SK-MEL-5 (cell line): ENCODE measurements around the gene ANO4. TPM values are rescaled to one million over a fixed set of nuclear protein-coding genes. Genes with fewer than 3 reads are reported as not detected.
"Not testable (repeated sequence)": the region's sequence is repeated elsewhere in the genome, so short reads cannot be mapped to it uniquely, and the experiment has no call there.

ENCODE experiments used
- DNase-seq: peaks from one replicate; pipeline ENCODE4 v3.0.0-alpha.2; 2016; ENCODE audit warnings: low read depth, low spot score
- in situ Hi-C: cut with HindIII; loops from 2 replicates; pipeline ENCODE4 v1.10.0; 2016; ENCODE audit warnings: low sequenced_read_pairs, high pct_unique_total_duplicates, low pct_unique_long_range_greater_than_20kb
- total RNA-seq: library from RNA; depleted of rRNA; stranded (reverse); fragments of >200 nt; shearing (Covaris generic); gene quantifications from 2 replicates; pipeline ENCODE4 v1.2.3, GENCODE V29; 2014; rRNA removed

The ANO4 gene
- total RNA-seq, 1 experiment from 2014 or later: 30.6 TPM

DNA sequence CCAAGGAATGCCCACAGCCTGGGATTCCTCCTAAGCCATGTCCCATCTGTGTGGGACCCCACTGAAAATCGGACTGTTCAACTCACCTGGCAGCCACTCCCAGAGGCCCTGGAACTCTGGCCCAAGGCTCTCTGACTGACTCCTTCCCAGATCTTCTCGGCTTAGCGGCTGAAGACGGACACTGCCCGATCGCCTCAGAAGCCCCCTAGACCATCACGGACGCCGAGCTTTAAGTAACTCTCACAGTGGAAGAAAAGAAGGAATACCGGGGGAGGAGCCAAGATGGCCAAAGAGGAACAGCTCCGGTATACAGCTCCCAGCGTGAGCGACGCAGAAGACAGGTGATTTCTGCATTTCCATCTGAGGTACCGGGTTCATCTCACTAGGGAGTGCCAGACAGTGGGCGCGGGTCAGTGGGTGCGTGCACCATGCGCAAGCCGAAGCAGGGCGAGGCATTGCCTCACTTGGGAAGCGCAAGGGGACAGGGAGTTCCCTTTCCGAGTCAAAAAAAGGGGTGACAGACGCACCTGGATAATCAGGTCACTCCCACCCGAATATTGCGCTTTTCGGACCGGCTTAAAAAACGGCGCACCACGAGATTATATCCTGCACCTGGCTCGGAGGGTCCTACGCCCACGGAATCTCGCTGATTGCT is 351.3 kb downstream of the ANO4 start:
- in situ Hi-C loops, DNase-seq: not testable (repeated sequence)

DNA sequence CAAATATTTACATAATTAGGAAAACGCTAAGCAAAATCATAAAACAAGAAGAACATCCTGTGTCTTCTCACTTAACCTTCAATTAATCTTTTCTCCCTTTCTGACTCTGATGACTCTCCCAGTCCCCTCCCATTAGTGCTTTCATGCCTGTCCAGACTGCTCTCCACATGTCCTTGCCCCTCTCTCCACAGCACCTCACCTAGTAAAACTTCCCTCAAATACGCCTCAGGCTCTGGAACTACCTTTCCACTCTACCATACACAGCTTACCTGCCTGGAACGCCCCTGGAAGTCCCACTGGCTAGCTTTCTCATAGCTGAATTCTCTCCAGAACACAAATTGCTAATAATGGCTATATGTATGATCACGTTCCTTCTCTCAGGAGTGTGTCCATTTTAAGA is 370.7 kb downstream of the ANO4 start:
- in situ Hi-C loops: no loop called here
- DNase-seq: no peak

DNA sequence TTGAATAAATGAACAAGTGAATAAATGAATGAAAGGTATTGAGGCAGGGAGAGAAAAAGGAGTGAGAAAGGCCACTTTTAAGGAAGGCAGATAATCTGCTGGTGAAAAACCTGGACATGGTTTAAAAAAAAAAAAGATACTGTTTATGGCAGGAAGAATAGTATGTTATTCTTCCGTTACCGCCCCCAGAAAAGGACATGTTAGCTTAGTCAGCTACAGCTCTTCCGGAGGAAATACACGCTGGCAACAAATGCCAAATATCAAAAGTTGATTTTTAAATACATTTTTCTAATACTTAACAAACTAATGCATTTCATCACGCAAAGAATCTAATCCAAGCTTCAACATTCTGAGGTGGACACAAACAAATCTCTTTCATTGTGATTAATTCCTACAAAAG is 372.3 kb downstream of the ANO4 start:
- no peak for DNase-seq
- in situ Hi-C loops: no loop called here

DNA sequence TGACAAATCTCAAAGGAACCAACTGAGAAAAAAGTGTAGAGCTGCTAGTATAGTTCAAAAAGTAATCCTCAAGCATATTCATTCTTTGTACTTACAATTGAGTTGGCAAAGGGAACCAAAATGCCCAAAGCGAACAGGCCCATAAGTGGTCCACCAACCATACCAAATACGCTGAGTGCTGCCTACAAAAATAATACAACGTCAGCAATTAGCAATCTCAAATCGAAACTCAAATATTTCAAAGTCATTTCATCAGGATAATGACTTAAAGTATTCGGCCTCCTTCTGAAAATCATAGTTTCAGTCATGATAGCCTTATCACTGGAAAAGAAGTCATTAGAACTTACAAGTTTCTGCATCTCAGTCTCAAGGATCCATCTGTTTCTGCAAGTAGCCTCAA is 373.4 kb downstream of the ANO4 start:
- DNase-seq: no peak
- in situ Hi-C loops: no loop called here

DNA sequence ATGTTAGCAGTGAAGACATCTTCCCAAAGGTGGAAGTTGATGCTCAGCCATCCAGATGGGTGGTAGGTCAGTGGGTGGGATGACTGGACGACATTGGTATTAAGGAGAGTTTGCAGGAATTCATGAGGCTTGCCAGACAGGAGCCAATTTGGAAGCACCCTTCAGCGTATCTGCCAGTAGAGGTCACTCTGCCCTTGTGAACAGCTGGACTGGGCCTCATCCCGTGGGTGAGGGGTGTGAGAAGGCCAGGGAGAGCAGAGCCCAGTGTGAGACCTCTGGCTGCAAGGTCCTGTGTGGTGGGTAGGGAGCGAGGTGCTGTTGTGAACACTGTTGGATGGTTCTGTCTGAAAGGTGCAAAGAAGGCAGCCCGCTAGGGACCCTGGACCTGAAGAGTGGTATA is 377.7 kb downstream of the ANO4 start:
- in situ Hi-C loops: no loop called here
- DNase-seq: peak; percentile 85

DNA sequence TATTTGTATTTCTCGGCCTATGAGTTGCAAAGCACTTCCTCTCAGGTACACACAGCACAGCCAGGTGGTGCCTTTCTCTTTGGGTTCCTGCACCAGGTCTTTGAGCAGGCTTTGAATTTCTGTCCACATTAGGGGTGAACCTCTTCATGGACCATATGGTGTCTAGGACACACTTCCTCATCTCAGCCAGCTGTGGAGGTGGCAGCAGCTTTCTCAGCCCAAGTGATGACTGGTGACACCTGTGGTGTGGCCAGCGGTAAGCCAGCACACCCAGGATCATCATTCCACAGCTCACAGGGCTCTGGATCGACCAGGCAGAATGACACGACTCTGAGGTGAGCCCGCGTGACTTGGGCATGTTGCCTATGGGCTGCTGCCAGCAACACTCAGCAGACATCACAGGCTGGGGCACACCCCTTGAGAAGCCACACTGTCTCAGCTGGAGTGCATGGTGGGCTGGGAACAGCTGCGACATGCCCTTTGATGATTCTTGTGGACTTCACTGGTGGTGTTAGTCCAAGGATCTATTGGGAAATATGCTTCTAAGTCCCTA is 378.7 kb downstream of the ANO4 start:
- in situ Hi-C loops: no loop called here
- DNase-seq: no peak

DNA sequence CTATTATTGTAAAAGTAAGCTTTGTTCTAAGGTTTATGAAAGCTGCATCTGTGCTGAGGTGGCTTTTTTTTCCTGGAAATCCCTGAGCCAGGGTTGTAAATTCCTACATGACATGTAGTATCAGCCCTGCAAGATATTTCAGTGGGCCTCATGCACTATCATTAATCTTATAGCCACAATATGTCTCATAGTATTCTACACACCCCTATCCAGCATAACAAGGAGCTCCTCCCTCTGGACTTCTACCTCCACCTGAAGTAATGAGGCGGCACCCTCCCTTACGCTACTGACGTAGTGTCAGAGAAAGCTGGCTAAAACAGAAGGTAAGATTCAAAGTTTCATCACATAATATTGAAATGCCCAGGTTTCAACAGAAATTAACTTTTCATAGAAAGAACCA is 380.0 kb downstream of the ANO4 start:
- in situ Hi-C loops: no loop called here
- DNase-seq: no peak

Other genes starting within 250 kb of the ANO4 start
- 160 and 175 TPM in 2 replicates for gene GAS2L3, start 221.1 kb upstream of the ANO4 start, total RNA-seq